Endometrium (tissue), 2 donors: ENCODE data around the gene ACTL6B.
"Not testable (repeated sequence)": the region's sequence is repeated elsewhere in the genome, so short reads cannot be mapped to it uniquely, and the experiment has no call there.

Source experiments
- FAIRE-seq: peaks from 2 replicates; lab custom pipeline; 2012; peaks lifted over from hg19 to GRCh38; lab: Jason Lieb, UNC
- donor health status: control.
- donor health status: control.

Gene ACTL6B

DNA sequence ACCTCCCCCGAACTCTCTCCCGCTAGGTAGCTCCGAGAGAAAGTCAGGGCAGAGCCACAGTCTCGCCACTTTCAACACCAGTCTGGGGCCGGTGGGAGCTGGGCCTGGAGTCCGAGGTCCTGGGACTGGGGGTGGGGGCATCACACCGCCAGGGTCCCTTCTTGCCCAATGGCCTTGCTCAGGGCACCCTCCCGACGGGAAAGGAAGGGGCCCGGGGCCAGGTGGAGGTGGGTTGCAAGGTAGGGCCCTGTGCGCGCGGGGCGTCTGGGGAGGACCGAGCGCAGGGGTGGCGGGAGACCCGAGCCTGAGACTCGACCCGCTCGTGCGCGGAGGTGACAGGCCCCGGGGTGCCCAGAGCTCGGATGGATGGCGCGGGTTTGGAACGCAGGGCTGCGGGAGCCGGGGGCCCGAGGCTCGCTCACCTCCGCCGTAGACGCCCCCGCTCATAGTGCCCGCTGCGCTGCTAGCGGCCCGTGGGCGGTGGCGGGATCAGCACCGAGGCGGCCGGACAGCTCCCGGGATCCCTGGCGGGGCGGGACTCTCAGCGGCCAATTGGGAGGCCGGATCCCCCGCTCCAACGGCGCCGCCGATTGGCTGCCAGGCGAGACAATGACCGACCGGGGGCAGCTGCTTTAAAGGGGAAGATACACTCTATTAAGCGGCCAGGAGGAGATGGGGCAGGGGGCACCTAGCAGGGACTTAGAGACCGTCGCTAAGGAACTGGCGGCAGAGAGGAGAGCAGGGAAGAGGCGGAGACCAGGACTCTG lies at the start of gene ACTL6B:
ACTL6B (minus strand) TSS at position 541 of the 767 bp plus-strand sequence; CDS start at position 447, 94 bp downstream.
- no peak for FAIRE-seq

DNA sequence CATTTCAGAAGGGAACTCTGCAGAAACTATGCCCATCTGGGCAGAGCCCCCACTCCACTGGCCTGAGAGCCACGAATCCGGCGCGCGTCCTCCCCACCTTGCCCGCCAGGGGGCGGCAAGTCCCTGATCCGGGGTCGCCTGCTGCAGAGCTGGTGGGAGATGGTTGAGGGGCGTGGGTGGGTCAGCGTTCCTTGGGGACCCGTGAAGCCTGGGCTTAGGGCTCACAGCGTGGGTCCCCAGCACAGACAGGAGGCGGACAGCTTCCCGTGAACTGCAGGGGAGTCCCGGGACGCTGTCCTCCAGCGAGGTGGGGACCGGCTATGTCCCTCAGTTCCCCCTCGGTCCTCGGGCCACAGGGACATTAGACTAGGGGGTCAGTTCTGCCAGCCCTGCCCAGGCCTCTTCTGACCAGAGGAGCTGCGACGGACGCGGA lies 49.1 kb upstream of the ACTL6B start:
- FAIRE-seq = no peak

DNA sequence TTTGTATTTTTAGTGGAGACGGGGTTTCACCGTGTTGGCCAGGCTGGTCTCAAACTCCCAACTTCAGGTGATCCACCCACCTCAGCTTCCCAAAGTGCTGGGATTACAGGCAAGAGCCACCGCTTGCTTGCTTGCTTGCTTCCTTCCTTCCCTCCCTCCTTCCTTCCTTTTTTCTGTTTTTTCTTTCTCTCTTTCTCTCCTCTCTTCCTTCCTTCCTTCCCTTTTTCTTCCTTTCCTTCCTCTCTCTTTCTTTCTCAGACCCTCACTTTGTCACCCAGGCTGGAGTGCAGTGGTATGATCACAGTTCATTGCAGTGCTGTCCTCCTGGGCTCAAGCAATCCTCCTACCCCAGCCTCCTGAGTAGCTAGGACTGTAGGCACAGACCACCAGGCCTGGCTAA lies 44.8 kb upstream of the ACTL6B start:
- FAIRE-seq = not testable (repeated sequence)

DNA sequence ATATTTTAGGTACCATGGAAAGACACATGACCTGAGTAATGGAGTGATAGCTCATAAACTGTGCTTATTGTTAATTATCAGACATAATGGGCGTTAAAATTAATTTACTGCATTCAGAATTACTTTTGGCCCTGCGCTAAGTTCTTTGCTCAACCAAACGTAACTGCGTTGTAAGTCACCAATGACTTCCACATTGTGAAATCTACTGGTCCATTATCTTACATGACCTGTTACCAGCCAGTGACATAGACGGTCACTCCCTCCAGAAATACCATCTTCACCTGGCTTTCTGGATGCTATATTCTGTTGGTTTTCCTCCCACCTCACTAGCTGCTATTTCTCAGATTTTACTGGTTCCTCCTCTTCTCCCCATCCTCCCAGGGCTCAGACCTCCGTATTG lies 42.8 kb upstream of the ACTL6B start:
- FAIRE-seq = no peak

DNA sequence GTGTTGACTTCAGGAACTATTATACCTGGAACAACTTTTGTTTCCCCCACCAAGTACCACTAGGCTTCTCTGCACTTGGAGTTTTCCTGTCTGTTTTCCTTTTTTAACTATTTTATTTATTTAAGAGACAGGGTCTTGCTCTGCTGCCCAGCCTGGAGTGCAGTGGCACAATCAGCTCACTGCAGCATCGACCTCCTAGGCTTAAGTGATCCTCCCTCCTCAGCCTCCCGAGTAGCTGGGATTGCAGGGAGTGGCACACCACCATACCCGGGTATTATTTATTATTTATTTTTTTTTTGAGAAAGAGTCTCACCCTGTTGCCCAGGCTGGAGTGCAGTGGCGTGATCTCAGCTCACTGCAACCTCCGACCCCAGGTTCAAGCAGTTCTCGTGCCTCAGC lies 39.9 kb upstream of the ACTL6B start:
- FAIRE-seq = no peak

DNA sequence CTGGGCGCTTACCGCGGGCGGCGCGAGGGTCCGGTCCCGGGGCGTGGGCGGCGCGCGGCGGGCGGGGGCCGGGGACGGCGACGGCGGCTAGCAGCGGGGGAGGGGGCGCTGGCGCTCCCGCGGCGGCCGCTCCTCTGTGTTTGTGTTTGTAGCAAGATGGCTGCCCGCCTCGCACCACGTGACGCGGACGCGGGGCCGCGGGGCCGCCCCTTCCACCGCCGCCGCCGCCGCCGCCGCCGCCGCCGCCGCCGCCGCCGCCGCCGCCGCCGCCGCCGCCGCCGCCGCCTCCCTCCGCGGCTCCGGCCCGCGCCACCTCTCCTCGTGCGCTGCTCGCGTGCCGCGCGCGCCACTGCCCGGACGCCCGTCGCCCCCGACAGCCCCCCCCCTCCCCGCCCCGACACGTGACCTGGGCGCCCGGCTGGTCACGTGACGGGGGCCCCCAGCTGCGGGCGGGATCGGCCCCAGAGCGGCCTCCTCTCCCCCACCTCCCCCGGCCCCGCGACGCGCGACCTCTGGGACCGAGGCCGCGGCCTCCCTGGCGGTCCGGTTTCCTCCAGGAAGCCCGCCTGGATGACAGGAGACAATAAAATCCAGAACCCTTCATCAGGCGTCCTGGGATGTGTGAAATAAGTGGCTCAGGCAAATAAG lies 38.0 kb upstream of the ACTL6B start, which contains the start of gene GIGYF1:
GIGYF1 (minus strand) TSS at position 153 of the 648 bp plus-strand sequence. CDS start 6,012 bp downstream, outside the sequence.
- no peak for FAIRE-seq

DNA sequence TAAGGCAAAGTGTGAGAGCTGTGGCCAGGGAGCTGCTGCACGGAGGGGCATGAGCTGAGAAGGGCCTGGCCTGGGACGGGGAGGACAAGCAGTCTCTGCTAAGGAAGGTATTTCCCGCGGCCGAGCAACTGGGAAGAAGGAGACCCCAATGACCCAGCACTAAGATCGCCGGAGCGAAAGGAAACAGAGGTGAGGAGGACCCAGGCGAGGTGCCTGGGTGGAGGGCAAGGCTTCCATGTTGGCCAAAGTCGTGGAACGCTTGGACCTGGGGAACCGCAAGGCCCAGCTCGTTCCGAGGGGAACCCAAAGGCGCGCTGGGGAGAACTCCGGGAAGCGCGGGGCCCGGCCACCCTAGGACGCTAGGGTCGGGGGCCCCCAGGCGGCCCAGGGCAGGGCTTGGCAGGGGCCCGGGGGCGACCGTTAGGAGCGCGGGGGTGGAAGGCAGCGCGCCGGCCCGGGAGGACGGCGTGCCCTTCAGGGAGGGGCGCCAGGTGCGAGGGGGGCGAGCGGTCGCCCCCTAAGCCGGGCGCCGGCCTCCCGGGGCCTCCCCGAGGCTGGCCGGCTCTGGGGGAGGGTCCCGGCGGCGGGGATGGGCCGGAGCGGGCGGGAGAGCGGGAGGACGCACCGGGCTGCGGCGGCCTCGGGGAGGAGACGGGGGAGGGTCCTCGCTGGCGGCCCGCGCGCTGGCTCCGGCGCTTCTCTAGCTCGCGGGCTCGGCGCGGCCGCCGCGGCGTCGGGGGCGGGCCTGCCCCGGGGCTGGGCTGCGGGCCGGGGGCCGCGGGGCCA lies 37.3 kb upstream of the ACTL6B start:
- no peak for FAIRE-seq

DNA sequence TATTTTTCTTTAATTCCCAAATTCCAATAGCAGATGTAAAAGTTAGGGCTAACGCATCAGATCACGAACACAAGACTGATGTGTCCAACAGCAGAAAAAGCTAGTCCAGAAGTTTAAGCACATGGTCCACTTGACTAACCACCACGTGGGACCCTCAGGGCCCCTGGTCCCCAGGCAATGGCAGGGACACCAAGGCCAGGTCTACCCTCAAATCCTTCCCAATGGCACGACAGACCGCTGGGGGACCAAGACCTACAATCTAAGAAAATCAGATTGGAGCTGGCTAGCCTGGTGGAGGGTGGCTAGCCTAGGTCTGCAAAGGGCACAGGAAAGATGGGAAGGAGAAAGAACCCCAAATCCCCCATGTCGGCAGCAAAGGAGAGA lies 36.3 kb upstream of the ACTL6B start:
- FAIRE-seq = no peak

DNA sequence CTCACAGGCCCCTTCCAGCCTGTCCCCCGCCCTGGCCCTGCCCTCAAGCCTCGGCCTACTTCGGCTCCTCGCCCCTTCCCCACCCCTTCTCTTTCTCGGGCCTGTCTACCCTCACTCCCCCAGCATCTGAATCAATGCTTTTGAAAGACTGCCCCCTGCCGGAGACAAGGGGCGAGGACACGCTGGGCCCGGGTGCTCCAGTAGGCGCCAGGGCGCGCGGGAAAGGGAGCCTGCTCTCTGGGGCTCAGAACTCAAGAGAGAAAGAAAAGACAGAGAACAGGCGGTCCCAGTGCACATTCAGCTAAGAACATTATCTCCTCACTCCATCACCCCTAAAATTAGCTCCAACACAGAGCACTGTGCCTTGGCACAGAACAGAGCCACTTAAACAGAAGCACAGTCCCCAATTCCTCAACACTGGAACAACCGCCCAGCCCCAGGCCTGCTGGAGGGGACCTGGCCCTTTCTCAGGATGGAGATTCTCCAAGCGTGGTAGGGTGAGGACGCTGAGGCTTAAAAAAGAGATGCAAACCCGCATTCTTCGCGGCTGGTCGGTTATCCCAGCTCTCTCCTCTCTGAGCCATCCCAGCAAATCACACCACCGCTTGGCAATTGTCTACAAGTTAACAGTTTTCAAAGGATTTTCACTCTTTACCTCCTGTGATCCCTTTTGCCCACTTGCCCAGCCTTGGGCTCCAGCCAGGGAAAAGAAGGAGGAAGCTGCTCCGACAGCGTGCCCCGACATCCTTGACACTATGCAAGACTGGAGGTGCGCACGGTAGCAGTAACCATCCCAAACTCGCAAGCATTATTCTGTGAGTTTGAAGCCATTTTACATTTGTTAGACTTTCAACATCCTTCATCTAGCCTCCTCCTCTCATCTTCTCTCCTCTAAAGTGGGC lies 35.7 kb upstream of the ACTL6B start:
- FAIRE-seq = no peak

DNA sequence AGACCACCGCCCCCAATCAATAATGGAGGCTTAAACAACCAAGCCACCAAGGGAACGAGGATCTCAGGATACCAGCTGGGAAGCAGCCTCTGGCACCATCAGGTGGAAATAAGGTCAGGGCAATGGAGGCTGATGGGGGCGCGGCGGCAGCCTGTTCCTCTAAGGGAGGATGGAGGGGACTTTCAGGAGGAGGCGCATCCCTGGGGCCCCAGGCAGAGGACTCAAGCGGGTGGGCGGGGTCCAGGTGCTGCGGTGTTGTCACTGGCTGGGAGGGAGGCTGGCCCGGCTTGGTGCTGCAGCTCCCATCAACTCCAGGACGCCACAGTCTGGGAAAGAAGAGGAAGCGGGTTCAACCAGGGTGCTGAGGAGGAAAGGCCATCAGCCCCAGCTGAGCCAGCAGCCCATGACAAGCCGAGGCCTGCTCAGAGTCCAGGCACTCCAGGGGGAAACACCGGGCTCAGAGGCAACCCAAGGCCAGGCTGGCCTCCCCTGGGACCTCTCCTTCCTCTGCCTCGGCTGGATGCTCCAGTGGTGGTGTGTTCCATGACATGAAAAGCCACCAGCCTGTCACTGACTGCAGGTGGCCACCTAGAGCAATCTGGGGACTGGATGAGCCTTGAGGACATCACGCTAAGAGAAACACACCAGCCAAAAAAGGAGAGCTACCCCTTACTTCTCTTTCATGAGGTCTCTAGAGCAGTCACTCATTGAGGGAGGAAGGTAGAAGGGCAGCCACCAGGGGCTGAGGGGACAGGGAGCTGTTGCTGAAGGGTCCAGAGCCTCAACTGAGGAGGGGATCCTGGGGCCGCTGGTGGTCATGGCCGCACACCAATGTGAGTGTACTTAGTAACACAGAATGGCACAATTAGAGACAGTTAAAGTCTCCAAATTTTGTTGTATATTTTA lies 33.2 kb upstream of the ACTL6B start:
- FAIRE-seq = no peak

DNA sequence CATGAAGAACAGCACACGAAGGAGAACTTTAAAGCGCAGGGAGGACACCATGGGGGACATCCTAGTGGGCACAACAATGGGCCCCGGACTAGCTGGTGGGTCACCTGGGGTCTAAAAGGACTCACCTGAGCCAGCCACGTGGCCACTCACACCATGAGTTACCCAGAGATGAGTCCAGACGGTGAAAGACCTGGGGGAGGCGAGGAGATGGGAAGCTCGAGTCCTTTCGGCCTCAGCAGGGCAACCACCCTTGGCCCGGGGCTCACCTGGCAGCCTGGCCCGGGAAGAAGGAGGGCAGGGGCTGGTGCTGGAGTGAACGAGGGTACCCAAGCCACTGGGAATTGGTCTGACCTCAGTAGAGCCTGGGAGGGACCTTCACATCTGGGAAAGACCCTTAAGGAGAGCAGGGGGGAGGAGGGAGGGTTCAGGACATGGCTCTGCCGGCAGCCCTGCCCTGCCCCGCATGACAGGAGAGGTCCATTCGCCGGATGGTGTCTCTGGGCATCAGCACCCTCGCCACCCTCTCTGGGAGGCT lies 32.1 kb upstream of the ACTL6B start:
- FAIRE-seq = no peak

DNA sequence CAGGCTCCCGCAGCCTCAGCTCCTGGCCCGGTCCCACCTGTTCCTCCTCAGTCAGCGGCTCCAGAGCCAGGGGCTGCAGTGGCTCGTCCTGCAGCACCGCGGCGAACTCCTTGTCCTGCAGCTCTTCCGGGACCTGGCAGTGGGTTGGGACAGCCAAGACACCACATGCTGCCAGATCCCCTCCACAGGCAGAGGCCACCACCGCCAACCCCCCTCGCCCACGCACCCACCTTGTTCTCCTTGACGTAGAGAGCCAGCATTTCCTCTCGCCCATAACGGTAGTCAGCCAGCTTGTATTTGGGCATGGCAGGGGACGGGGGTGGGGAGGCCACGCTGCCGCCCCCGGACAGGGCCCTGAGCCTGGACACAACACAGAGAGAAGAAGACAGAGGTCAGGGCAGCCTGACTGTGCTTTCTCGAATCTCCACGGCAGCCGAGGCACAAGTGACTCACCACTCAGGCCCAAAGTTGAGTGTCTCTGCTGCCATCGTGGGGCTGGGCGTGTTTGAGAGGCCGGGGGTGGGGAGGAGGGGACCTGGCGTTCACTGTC lies 31.6 kb upstream of the ACTL6B start:
- no peak for FAIRE-seq

DNA sequence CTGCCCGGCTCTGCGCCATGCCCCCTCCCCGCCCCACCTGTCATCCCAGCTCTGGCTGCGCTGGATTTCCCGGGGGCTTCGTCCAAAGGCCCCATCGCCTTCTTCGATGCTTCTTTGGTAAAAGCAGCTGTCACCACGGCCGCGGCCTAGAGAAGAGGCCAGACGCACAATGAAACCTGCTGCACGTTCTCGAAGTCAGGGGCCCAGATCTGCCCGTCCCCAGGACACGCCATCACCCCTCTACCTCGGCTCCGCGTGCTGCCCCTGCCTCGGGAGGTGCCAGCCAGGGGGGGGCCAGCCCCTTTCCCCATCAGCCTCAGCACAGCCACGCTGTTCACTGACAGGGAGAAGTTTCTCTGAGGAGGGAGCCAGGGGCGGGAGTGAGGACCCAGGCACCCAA lies 31.0 kb upstream of the ACTL6B start:
- FAIRE-seq = no peak

DNA sequence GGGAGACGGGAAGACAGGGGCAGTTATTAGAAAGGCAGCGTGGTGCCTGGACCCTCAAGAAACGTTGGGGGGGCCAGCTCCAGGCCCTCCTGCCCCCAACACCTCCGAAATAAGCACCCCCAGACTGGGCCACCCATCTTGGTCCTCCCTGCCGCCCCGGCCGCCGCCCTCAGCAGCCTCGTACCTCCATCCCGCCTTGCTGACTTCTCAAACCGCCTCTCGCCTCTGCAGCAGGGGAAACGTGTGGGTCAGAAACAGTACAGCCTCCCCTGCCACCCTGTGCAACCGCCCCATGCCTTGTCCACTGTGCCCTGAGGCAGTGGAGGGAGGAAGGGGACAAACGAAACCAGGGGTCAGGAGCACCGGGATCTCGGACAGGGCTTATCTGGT lies 30.6 kb upstream of the ACTL6B start:
- FAIRE-seq = no peak

DNA sequence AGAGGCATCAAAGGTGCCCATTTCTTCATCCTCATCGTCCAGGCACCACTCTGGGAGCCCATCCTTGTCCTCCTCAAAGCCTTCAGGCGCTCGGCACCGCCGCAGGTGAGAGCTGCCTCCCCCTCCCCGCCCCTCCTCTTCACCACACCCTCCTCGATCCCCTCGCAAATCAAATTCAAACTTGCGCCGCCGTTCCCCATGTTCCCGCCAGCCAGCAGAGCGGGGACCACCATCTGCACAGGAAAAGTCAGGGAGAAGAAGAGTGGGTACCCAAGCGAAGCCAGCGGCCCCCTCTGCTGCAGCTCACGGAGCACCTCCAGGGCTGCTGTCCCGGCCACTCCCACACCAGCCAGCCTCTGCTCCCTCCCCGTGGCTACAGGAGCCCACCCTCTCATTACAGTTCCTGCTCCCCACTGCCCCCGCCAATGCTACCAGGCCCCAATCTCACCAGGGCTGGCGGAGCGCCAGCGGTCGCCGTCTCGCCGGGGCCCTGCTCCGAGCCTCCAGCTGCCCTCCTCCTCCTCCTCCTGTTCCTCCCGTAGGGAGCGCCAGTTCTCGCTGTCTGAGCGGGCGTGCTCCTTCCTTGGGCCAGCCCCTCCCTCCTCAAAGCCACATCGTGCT lies 30.1 kb upstream of the ACTL6B start:
- FAIRE-seq = no peak

DNA sequence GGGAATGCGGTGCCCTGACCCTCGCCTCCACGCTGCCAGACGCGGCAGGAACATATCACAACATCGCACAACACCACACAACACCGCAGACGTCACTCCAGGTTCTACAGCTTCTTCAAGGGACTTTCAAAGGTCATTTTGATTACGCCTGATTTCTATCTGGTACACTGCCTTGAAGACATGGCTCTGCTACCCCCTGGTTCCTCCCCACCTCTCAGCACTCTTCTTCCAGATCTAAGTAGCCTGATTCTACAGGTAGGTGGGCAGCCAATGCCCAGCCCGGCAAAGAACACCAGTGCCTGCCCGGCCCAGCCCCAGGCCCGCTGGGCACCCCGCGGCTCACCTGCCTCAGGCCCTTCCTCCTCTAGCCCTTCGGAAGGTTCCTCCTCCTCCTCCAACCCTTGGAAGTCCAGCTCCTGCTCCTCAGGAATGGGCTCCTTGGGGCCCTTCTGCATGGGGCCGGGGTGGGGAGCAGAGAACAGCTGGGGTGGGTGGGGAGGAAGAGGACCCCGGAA lies 29.4 kb upstream of the ACTL6B start:
- FAIRE-seq = no peak

DNA sequence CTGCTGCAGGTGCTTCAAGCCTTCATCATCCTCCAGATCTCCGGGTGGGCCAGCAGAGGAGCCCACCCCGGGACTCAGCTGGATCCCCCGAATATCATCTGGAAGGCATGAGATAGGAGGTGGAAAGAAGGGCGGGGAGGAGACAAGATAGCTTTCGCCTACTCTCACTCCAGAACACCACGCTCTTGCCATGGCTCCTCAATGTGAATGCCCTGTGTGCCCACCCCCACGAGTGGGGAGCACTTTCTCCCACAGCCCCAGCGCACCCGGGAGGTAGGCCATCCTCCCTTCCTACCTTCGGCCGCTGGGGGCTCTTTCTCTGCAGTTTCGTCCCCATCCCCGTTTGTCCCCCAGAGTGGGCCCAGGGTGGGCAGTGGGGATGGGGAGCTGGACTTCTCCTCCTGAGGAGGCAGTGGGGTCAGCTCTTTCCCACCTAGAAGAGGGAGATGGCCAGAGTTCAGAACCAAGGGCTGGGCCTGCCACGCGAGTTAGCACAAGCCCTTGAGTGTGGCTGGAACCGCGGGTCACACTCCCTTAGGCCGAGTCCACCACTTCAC lies 28.9 kb upstream of the ACTL6B start:
- FAIRE-seq = no peak

DNA sequence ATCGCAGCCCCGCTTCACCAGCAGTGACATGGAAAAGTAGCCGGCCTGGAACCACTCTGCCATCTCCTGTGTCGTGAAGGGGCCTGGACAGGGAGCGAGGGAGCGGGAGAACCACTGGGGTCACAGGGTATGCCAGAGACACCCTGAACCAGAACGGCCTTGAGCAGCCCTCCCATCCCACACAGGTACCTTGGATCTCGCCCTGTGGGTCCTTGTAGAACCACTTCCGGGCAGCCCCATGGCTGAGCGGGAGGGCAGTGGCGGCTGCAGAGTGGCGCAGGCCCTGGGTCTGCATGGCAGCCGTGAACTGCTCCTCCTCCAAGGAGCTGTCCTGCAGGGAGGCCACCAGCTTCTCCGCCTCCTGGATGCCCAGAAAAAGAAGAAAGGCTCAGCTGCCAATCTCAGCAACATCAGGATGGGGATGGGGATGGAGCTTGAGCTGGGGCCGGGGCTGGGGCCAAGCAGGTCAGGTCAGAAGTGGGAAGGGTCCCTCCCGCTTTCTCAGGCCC lies 28.3 kb upstream of the ACTL6B start:
- no peak for FAIRE-seq
